IPS-20b (cell line): ENCODE results near the gene BIRC2.
"Not testable (repeated sequence)": the region's sequence is repeated elsewhere in the genome, so short reads cannot be mapped to it uniquely, and the experiment has no call there.

Source experiments
- H3K27ac ChIP-seq: one replicate; pipeline ENCODE4 v1.5.1; 2013; ENCODE audit warnings: low read length
- H3K27me3 ChIP-seq: 2 replicates; pipeline ENCODE4 v1.6.1; 2013; ENCODE audit warnings: mild to moderate bottlenecking, low read length, inconsistent platforms; ENCODE audit not compliant: insufficient read depth
- H3K36me3 ChIP-seq: 2 replicates; pipeline ENCODE4 v1.6.1; 2013; ENCODE audit warnings: low read depth, mild to moderate bottlenecking, inconsistent platforms, low read length, moderate library complexity; ENCODE audit not compliant: insufficient read depth
- H3K4me1 ChIP-seq: 2 replicates; pipeline ENCODE4 v1.6.1; 2013; ENCODE audit warnings: mild to moderate bottlenecking, control low read depth, inconsistent platforms, low read length, moderate library complexity; ENCODE audit not compliant: insufficient read depth
- H3K4me3 ChIP-seq: 2 replicates; pipeline ENCODE4 v1.5.1; 2013; ENCODE audit warnings: mild to moderate bottlenecking, low read length, inconsistent platforms
- H3K9ac ChIP-seq: 2 replicates; pipeline ENCODE4 v1.6.1; 2013; ENCODE audit warnings: low read depth, mild to moderate bottlenecking, inconsistent platforms, low read length, moderate library complexity
- H3K9me3 ChIP-seq: 2 replicates; pipeline ENCODE4 v1.6.1; 2013; ENCODE audit warnings: mild to moderate bottlenecking, low read depth, low read length, inconsistent platforms; ENCODE audit not compliant: insufficient read depth

Gene BIRC2

DNA sequence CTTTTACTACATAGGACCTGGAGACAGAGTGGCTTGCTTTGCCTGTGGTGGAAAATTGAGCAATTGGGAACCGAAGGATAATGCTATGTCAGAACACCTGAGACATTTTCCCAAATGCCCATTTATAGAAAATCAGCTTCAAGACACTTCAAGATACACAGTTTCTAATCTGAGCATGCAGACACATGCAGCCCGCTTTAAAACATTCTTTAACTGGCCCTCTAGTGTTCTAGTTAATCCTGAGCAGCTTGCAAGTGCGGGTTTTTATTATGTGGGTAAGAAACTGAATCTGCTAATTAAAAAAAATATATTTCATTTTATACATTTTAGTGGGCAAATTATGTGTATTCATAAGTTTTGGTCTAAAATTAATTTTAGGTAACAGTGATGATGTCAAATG lies 21.9 kb upstream of the BIRC2 start:
- no peaks in the 10 kb centered on the region for H3K36me3 ChIP-seq
- H3K9me3 ChIP-seq: no peaks in the 10 kb centered on the region
- no peaks in the 10 kb centered on the region for H3K27me3 ChIP-seq
- H3K4me1 ChIP-seq: no peaks in the 10 kb centered on the region
- no peak overlapping the region for H3K27ac ChIP-seq
- H3K9ac ChIP-seq: no peak overlapping the region
- no peak overlapping the region for H3K4me3 ChIP-seq

GRCh38 chr11:102328748-102329147 lies 18.3 kb upstream of the BIRC2 start:
- Histone ChIP-seq H3K27ac (no peak overlapping the region), H3K36me3 (no peaks in the 10 kb centered on the region), H3K4me1 (no peaks in the 10 kb centered on the region)

GRCh38 chr11:102330231-102330630 lies 16.8 kb upstream of the BIRC2 start:
- Histone ChIP-seq H3K4me3 (no peak overlapping the region), H3K27me3 (no peaks in the 10 kb centered on the region), H3K27ac (no peak overlapping the region), H3K36me3 (no peaks in the 10 kb centered on the region), H3K9me3 (no peaks in the 10 kb centered on the region), H3K9ac (no peak overlapping the region), H3K4me1 (no peaks in the 10 kb centered on the region)

More at GRCh38 chr11:102328748-102329147, 18.3 kb upstream of the BIRC2 start:
- Histone ChIP-seq H3K27me3 (no peaks in the 10 kb centered on the region), H3K9me3 (no peaks in the 10 kb centered on the region), H3K9ac (no peak overlapping the region), H3K4me3 (no peak overlapping the region)

- Histone ChIP-seq H3K27me3 (no peaks in the 10 kb centered on the region), H3K9ac (no peak overlapping the region), H3K36me3 (no peaks in the 10 kb centered on the region), H3K9me3 (no peaks in the 10 kb centered on the region), H3K4me3 (no peak overlapping the region), H3K4me1 (no peaks in the 10 kb centered on the region), H3K27ac (no peak overlapping the region)
Measured at GRCh38 chr11:102331341-102331740, 15.7 kb upstream of the BIRC2 start.

GRCh38 chr11:102332611-102332994 lies 14.4 kb upstream of the BIRC2 start:
- H3K9ac ChIP-seq: no peak overlapping the region
- no peaks in the 10 kb centered on the region for H3K36me3 ChIP-seq
- no peak overlapping the region for H3K27ac ChIP-seq
- no peaks in the 10 kb centered on the region for H3K9me3 ChIP-seq
- no peaks in the 10 kb centered on the region for H3K4me1 ChIP-seq
- H3K27me3 ChIP-seq: no peaks in the 10 kb centered on the region
- H3K4me3 ChIP-seq: no peak overlapping the region

GRCh38 chr11:102338479-102339010 lies 8.5 kb upstream of the BIRC2 start:
- no peak overlapping the region for H3K4me3 ChIP-seq
- no peaks in the 10 kb centered on the region for H3K27me3 ChIP-seq
- H3K36me3 ChIP-seq: no peaks in the 10 kb centered on the region
- no peaks in the 10 kb centered on the region for H3K4me1 ChIP-seq
- no peak overlapping the region for H3K9ac ChIP-seq
- no peaks in the 10 kb centered on the region for H3K9me3 ChIP-seq
- H3K27ac ChIP-seq: no peak overlapping the region

DNA sequence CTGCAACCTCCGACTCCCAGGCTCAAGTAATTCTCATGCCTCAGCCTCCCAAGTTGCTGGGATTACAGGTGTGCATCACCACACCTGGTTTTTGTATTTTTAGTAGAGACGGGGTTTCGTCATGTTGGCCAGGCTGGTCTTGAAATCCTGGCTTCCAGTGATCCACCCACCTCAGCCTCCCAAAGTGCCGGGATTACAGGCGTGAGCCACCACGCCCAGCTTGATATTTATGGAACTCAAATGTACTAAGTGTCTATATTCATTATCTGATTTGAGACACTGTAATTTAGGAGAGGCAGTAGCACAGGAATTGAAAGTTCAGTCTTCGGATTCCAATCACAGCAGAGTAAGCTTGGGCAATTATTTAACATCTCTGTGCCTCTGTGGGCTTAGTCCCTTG lies 5.7 kb upstream of the BIRC2 start:
- not testable (repeated sequence) for H3K9ac ChIP-seq, H3K9me3 ChIP-seq, H3K4me1 ChIP-seq, H3K27me3 ChIP-seq, H3K36me3 ChIP-seq, H3K27ac ChIP-seq, H3K4me3 ChIP-seq

DNA sequence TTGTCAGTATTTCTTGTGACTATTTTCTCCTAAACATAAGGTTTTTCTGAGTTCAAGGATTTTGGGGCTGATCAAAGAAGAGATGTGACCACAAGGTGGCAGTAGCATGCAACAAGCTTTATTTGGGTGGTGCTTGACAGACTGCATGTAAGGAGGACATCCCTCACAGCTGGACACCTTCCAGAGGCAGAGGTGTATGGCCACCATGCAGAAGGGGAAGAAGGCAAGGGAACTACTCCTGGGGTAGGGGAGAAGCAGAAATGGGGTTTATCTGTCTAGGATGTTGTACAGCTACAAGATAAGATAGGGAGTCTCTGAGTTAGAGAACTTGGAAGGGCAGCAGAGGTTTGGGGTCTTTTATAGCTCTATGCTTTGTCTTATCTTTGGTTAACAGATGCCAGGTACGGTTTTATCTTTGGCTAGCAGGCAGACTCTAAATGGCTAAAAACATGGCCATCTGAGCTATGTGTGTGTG lies 5.1 kb upstream of the BIRC2 start:
- Histone ChIP-seq H3K27ac (no peak overlapping the region), H3K9me3 (no peaks in the 10 kb centered on the region), H3K36me3 (no peaks in the 10 kb centered on the region), H3K27me3 (no peaks in the 10 kb centered on the region), H3K4me3 (no peak overlapping the region), H3K9ac (no peak overlapping the region), H3K4me1 (peaks cover 5% of the 10 kb centered on the region; the same call in 1 of the 2 replicates)

DNA sequence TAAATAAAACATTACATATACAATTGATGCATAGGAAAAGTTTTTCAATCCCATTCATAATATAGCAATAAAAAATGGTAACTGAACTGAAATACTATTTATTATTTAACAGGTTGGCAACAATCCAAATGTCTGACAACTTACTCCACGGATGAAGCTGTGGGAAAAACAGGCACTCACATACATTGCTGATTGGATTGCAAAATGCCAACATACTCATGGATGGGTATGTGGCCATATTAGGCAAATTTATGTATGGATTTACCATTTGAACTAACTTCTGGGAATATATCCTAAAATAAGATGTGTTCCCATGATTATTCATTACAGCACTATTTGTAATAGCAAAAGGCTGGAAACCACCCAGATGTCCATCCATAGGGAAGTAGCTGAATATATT lies 3.2 kb upstream of the BIRC2 start:
- H3K9ac ChIP-seq: no peak overlapping the region
- H3K27ac ChIP-seq: no peak overlapping the region
- H3K36me3 ChIP-seq: no peaks in the 10 kb centered on the region
- H3K4me3 ChIP-seq: no peak overlapping the region
- H3K4me1 ChIP-seq: peaks cover 5% of the 10 kb centered on the region; the same call in 1 of the 2 replicates
- H3K9me3 ChIP-seq: no peaks in the 10 kb centered on the region
- no peaks in the 10 kb centered on the region for H3K27me3 ChIP-seq

DNA sequence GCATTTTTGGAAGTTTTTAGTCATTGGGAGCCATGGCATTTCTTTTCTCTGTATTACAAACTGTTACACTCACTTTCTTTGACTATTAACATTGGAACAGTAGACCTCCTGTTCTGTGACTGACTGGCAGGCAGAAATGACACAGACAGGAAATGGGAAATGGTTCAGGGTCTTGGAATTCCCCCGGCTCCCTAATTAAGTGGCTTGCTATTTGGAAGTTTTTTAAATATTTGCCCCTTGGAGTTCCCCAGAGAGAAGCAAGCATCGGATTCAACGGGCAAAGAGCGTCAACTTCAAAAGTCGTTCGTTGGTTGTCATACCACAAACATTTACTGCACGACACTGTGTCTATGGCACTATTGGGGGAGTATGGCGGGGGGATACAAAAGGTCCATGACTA lies 1.1 kb upstream of the BIRC2 start:
- Histone ChIP-seq H3K9me3 (no peaks in the 10 kb centered on the region), H3K27ac (no peak overlapping the region), H3K4me1 (peaks cover 5% of the 10 kb centered on the region; the same call in 1 of the 2 replicates), H3K9ac (peak overlapping the region; percentile 90; the same call in 1 of the 2 replicates), H3K4me3 (peak overlapping the region; percentile 91), H3K27me3 (no peaks in the 10 kb centered on the region), H3K36me3 (peaks cover 2% of the 10 kb centered on the region)

- H3K36me3 ChIP-seq: peaks cover 6% of the 10 kb centered on the region
- H3K27ac ChIP-seq: peak overlapping the region; percentile 30
- H3K9ac ChIP-seq: peak overlapping the region; percentile 90
- H3K27me3 ChIP-seq: no peaks in the 10 kb centered on the region
- peak overlapping the region; percentile 91 for H3K4me3 ChIP-seq
- H3K4me1 ChIP-seq: peaks cover 5% of the 10 kb centered on the region; the same call in 1 of the 2 replicates
- no peaks in the 10 kb centered on the region for H3K9me3 ChIP-seq
Measured at GRCh38 chr11:102346456-102346747, 612 bp upstream of the BIRC2 start.

GRCh38 chr11:102347462-102348370 lies 702 bp downstream of the BIRC2 start:
- no peaks in the 10 kb centered on the region for H3K27me3 ChIP-seq

More at GRCh38 chr11:102347462-102348370, 702 bp downstream of the BIRC2 start:
- Histone ChIP-seq H3K9me3 (no peaks in the 10 kb centered on the region), H3K4me3 (peak overlapping the region; percentile 91), H3K9ac (peak overlapping the region; percentile 84), H3K27ac (peak overlapping the region; percentile 78), H3K4me1 (peaks cover 5% of the 10 kb centered on the region; the same call in 1 of the 2 replicates), H3K36me3 (peaks cover 6% of the 10 kb centered on the region)
